Tibial nerve (tissue), 4 donors: ENCODE results near the gene TMEM9B. TPM values are rescaled to one million over a fixed set of nuclear protein-coding genes. Genes with fewer than 3 reads are reported as not detected.
"Not testable (repeated sequence)": the region's sequence is repeated elsewhere in the genome, so short reads cannot be mapped to it uniquely, and the experiment has no call there.

Source experiments
- DNase-seq, 2 donors: peaks; one replicate each; pipeline ENCODE4 v3.0.0-alpha.2; 2019; ENCODE audit warnings: low spot score in 2 of 2
- H3K27ac ChIP-seq, 4 donors: fragments of 200-600 bp; sonication (generic) in 3 of 4; one replicate each; pipeline ENCODE4 v1.5.1; 2017 to 2019; ENCODE audit warnings: mild to moderate bottlenecking in 1 of 4
- H3K27me3 ChIP-seq, 2 donors: fragments of 200-600 bp; sonication (generic) in 1 of 2; one replicate each; pipeline versions ENCODE4 v1.5.1 to v1.6.0; 2017 to 2019
- H3K36me3 ChIP-seq, 3 donors: fragments of 200-600 bp; sonication (generic); one replicate each; pipeline ENCODE4 v1.5.1; 2018 to 2019
- H3K4me1 ChIP-seq, 4 donors: fragments of 200-600 bp; sonication (generic) in 3 of 4; one replicate each; pipeline ENCODE4 v1.5.1; 2017 to 2019
- H3K4me3 ChIP-seq, 4 donors: fragments of 200-600 bp; sonication (generic) in 3 of 4; one replicate each; pipeline ENCODE4 v1.5.1; 2017 to 2019; ENCODE audit warnings: mild to moderate bottlenecking in 1 of 4, moderate library complexity in 1 of 4
- H3K9me3 ChIP-seq, 4 donors: fragments of 200-600 bp; sonication (generic) in 3 of 4; one replicate each; pipeline ENCODE4 v1.5.1; 2017 to 2019
- EP300 ChIP-seq, 2 donors: sonication (generic); formaldehyde crosslinking; IDR thresholded peaks; one replicate each; pipeline ENCODE4 v1.6.1; 2017; ENCODE audit warnings: antibody characterized with exemption in 2 of 2, mild to moderate bottlenecking in 1 of 2
- POLR2A ChIP-seq, 2 donors: fragments of 450-650 bp; IDR thresholded peaks; one replicate each; pipeline ENCODE4 v1.6.1; 2017; ENCODE audit warnings: antibody characterized with exemption in 2 of 2, mild to moderate bottlenecking in 2 of 2, moderate library complexity in 2 of 2
- WGBS, 2 donors: methylation state at CpG; one replicate each; pipeline ENCODE4 v1.1.5; 2018; 5-methylcytosine and 5-hydroxymethylcytosine counted together
- total RNA-seq, 4 donors: library from RNA; depleted of rRNA; stranded (reverse); fragments of >200 nt; gene quantifications; one replicate each; pipeline ENCODE4 v1.1.0, GENCODE V29; 2016
- TF ChIP-seq, protein P1 (sequence below), 5 experiments: fragments of 200-600 bp in 3 of 5; fragments of 450-650 bp in 2 of 5; sonication (generic) in 3 of 5; IDR thresholded peaks; one replicate each; pipeline ENCODE4 v1.5.1; 2016 to 2019; ENCODE audit warnings: antibody characterized with exemption in 5 of 5, mild to moderate bottlenecking in 3 of 5, moderate library complexity in 2 of 5

The TMEM9B gene
- total RNA-seq, 4 donors from 2014 or later, result 48.0 to 57.0 (median 50.1) TPM

DNA sequence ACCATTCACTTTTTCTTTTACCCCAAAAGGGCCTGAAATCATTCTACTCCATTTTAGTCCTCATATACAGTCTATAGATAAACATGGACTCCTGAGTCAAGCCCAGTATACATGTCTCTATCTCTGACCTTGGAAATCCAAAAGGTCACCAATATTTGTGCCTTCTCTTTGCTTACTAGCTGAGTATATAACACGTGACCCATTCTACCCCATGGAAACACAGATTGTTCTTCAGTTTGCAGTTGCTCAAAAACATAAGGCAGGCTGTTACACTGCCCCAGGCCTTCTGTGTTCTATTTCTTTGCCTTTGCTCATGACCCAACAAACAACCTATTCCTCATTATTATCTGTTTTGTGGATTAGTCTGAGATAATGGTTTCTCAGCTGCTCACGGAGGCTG is 33.8 kb upstream of the TMEM9B start:
- TF ChIP-seq POLR2A (IDR thresholded peaks at IDR 0.05) (no peak), EP300 (IDR thresholded peaks at IDR 0.05) (no peak)
- TF ChIP-seq, protein P1, sequence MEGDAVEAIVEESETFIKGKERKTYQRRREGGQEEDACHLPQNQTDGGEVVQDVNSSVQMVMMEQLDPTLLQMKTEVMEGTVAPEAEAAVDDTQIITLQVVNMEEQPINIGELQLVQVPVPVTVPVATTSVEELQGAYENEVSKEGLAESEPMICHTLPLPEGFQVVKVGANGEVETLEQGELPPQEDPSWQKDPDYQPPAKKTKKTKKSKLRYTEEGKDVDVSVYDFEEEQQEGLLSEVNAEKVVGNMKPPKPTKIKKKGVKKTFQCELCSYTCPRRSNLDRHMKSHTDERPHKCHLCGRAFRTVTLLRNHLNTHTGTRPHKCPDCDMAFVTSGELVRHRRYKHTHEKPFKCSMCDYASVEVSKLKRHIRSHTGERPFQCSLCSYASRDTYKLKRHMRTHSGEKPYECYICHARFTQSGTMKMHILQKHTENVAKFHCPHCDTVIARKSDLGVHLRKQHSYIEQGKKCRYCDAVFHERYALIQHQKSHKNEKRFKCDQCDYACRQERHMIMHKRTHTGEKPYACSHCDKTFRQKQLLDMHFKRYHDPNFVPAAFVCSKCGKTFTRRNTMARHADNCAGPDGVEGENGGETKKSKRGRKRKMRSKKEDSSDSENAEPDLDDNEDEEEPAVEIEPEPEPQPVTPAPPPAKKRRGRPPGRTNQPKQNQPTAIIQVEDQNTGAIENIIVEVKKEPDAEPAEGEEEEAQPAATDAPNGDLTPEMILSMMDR (IDR thresholded peaks at IDR 0.05), result no peak
- H3K27me3 ChIP-seq, result peaks cover 0 to 39% of the 10 kb centered on the region in 2 donors
- H3K4me3 ChIP-seq, result no peak overlapping the region
- H3K9me3 ChIP-seq, result no peaks in the 10 kb centered on the region
- H3K4me1 ChIP-seq, result peaks cover 0 to 4% (median 2%) of the 10 kb centered on the region in 4 donors
- no peak for DNase-seq
- no peak overlapping the region for H3K27ac ChIP-seq
- WGBS, 2 donors, result 82 to 84% methylated on average over 2 of the region's 2 CpGs
- H3K36me3 ChIP-seq, result no peaks in the 10 kb centered on the region

DNA sequence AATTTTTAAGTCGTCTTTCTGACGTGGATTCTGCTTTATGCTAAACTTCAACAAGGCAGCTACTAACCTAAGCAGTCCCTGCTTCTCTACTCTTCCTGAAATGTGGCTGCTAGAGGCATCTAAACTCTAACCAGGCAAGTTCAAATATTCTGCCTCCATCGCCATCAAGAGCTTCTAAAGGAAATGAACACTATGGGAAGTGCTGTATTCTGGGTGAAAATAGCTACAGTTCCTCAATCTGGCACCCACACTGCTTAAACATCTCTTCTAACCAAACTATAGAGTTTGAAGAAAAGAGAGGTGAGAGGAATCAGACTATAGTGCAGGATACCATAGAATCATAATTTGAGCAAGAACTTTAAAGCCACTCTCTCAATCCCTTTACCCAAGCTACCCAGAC is 33.2 kb upstream of the TMEM9B start:
- H3K9me3 ChIP-seq, result no peaks in the 10 kb centered on the region
- H3K4me3 ChIP-seq, result no peak overlapping the region
- no peak for TF ChIP-seq POLR2A (IDR thresholded peaks at IDR 0.05)
- TF ChIP-seq, protein P1 (IDR thresholded peaks at IDR 0.05), result no peak
- no peak for TF ChIP-seq EP300 (IDR thresholded peaks at IDR 0.05)
- H3K36me3 ChIP-seq, result no peaks in the 10 kb centered on the region
- no peak for DNase-seq
- peaks cover 0 to 33% of the 10 kb centered on the region in 2 donors for H3K27me3 ChIP-seq
- no peak overlapping the region for H3K27ac ChIP-seq
- H3K4me1 ChIP-seq, result no peaks in the 10 kb centered on the region
- 81 to 82% methylated on average over 3 of the region's 3 CpGs for WGBS, 2 donors

DNA sequence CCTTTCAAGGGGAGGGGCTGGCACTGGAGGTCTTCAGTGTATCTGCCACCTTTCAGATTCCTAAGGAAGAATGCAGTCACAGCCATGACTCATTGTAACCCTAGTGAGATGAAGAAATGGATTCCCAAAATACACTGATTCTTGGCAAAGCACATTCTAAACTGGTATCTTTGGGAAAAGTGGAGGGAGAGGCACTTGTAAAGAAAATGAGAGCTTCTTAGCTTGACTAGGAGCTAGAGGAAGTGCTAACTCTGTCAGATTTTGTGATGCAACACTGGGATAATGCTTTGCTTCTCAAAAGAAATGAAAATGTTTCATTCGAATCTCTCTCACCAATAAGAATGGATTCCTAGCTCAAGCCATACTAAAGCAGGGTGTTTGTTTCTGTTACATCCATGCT is 25.2 kb upstream of the TMEM9B start:
- TF ChIP-seq EP300 (IDR thresholded peaks at IDR 0.05) (no peak), POLR2A (IDR thresholded peaks at IDR 0.05) (no peak)
- TF ChIP-seq, protein P1 (IDR thresholded peaks at IDR 0.05), result no peak
- H3K9me3 ChIP-seq, result no peaks in the 10 kb centered on the region
- no peaks in the 10 kb centered on the region for H3K36me3 ChIP-seq
- H3K4me1 ChIP-seq, result no peaks in the 10 kb centered on the region
- H3K4me3 ChIP-seq, result no peak overlapping the region
- no peak for DNase-seq
- no peak overlapping the region for H3K27ac ChIP-seq
- no peaks in the 10 kb centered on the region for H3K27me3 ChIP-seq
- 75 to 78% methylated on average over 1 of the region's 1 CpG for WGBS, 2 donors

DNA sequence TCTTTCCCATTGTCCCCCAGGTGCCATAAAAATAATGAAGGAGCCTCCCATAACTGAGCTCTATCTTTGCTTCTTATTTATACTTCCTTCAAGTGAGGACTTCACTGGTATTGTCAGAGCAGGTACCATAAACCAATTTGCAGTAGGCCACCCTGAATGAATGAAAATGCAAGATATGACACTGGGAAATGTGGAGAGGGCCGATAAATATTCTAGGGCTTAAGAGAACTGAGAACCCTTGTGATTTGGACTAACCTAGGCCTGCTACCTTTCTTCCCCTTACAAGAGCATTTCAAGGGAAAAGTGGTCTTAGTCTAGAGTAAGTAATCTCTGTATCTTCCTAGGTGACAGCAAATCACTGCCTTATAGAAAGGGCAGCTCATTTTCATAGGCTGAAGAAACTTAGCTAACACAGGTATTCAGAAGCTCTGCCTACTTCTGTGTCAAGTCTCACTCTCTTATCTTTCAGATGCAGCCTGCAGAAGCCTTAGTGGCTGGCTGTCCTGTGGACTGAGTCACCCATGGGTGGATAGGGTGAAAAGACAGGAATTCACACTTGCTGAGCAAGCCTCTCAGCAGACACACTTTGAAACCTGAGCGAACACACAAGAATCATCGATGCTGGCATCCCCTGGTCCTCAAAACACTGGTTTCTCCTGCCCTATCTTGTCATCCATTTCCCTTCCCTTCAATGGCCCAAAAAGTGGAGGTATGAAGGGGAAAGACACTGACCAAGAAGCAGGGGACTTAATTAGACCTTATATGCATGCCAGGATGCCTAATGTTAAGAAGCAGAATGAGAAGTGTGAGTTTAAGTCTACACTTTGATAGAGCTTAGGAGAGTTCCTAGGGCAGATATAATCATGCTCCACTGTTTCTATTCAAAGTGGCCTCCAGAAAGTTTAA is 24.3 kb upstream of the TMEM9B start:
- 59 to 75% methylated on average over 3 of the region's 3 CpGs for WGBS, 2 donors
- Histone ChIP-seq H3K9me3 (no peaks in the 10 kb centered on the region), H3K4me1 (no peaks in the 10 kb centered on the region), H3K27ac (no peak overlapping the region), H3K36me3 (no peaks in the 10 kb centered on the region), H3K27me3 (no peaks in the 10 kb centered on the region), H3K4me3 (no peak overlapping the region)
- TF ChIP-seq, protein P1 (IDR thresholded peaks at IDR 0.05), result no peak
- TF ChIP-seq EP300 (IDR thresholded peaks at IDR 0.05) (no peak), POLR2A (IDR thresholded peaks at IDR 0.05) (no peak)
- no peak for DNase-seq

DNA sequence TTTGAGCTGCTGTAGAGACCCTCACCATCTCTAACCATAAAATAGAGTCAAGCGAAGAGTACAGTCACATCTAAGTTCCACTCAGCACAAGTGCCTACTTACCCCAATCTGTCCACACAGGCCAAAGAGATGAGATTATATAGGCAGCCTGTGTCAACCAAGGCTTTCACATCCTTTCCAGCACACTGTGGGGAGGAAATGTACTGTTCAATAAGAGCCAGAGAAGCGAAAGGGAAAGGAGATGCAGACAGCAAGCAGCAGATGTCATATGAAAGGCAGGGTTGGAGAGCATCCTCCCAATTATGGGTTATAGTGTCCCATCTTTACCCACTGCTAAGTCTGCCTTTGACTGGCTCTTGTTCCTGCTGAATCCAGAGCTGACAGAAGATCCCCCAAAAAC is 23.2 kb upstream of the TMEM9B start:
- no peak overlapping the region for H3K27ac ChIP-seq
- TF ChIP-seq EP300 (IDR thresholded peaks at IDR 0.05) (no peak), POLR2A (IDR thresholded peaks at IDR 0.05) (no peak)
- TF ChIP-seq, protein P1 (IDR thresholded peaks at IDR 0.05), result no peak
- no peaks in the 10 kb centered on the region for H3K27me3 ChIP-seq
- DNase-seq, result no peak
- H3K36me3 ChIP-seq, result no peaks in the 10 kb centered on the region
- H3K9me3 ChIP-seq, result no peaks in the 10 kb centered on the region
- WGBS, 2 donors, result 82 to 84% methylated on average over 2 of the region's 2 CpGs
- no peaks in the 10 kb centered on the region for H3K4me1 ChIP-seq
- no peak overlapping the region for H3K4me3 ChIP-seq

DNA sequence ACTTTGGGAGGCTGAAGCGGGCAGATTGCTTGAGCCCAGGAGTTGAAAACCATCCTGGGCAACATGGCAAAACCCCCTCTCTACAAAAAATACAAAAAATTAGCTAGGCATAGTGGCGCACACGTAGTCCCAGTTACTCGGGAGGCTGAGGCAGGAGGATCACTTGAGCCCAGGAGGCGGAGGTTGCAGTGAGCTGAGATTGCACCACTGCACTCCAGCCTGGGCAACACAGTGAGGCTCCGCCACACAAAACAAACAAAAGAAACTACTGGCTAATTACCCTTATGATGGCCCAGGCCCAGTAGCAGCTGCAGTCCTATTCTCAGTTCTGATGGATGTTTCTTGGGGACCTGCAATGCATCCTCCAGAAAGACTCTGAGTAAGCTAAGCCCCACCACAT is 22.5 kb upstream of the TMEM9B start:
- DNase-seq, H3K4me3 ChIP-seq, H3K4me1 ChIP-seq, H3K27ac ChIP-seq, H3K9me3 ChIP-seq, H3K27me3 ChIP-seq, H3K36me3 ChIP-seq: not testable (repeated sequence)
- 90 to 93% methylated on average over 6 of the region's 6 CpGs for WGBS, 2 donors
